ENCODE results near the gene NLRP1. TPM values are rescaled to one million over a fixed set of nuclear protein-coding genes. Genes with fewer than 3 reads are reported as not detected.

Gene NLRP1
- total RNA-seq, 1 donor: 41.3 TPM

GRCh38 chr17:5619088-5619740 is 34.9 kb upstream of the NLRP1 start:
- Histone ChIP-seq H3K79me2 (ENCODE audit: insufficient read depth, low read length) (no peaks in the 10 kb centered on the region), H4K20me1 (ENCODE audit: insufficient read depth, low read length) (no peaks in the 10 kb centered on the region), H3K9me3 (ENCODE audit: low read depth, low read length) (no peaks in the 10 kb centered on the region), H3K27ac (ENCODE audit: low read depth, low read length) (no peak overlapping the region), H3K36me3 (ENCODE audit: insufficient read depth, low read length) (no peaks in the 10 kb centered on the region), H3K4me1 (ENCODE audit: insufficient read depth, low read length) (no peaks in the 10 kb centered on the region), H2AFZ (ENCODE audit: low read length) (no peak overlapping the region), H3K4me2 (ENCODE audit: insufficient read depth, low read length) (no peak overlapping the region), H3K27me3 (ENCODE audit: insufficient read depth, low read length) (peaks cover 41% of the 10 kb centered on the region), H3K4me3 (ENCODE audit: insufficient read depth, low read length) (no peak overlapping the region)
- no peak for TF ChIP-seq CTCF (IDR thresholded peaks at IDR 0.05; ENCODE audit: extremely low read depth, low read depth, low read length)
- DNase-seq (ENCODE audit: insufficient read length, low spot score, missing footprints): no peak

GRCh38 chr17:5618476-5618875 is 34.2 kb upstream of the NLRP1 start:
- peaks cover 41% of the 10 kb centered on the region for H3K27me3 ChIP-seq (ENCODE audit: insufficient read depth, low read length)
- no peaks in the 10 kb centered on the region for H3K4me1 ChIP-seq (ENCODE audit: insufficient read depth, low read length)
- H3K4me3 ChIP-seq (ENCODE audit: insufficient read depth, low read length): no peak overlapping the region
- H3K27ac ChIP-seq (ENCODE audit: low read depth, low read length): no peak overlapping the region
- no peaks in the 10 kb centered on the region for H4K20me1 ChIP-seq (ENCODE audit: insufficient read depth, low read length)
- no peaks in the 10 kb centered on the region for H3K9me3 ChIP-seq (ENCODE audit: low read depth, low read length)
- H2AFZ ChIP-seq (ENCODE audit: low read length): no peak overlapping the region
- no peaks in the 10 kb centered on the region for H3K36me3 ChIP-seq (ENCODE audit: insufficient read depth, low read length)
- H3K79me2 ChIP-seq (ENCODE audit: insufficient read depth, low read length): no peaks in the 10 kb centered on the region
- TF ChIP-seq CTCF (IDR thresholded peaks at IDR 0.05; ENCODE audit: extremely low read depth, low read depth, low read length): no peak
- DNase-seq (ENCODE audit: insufficient read length, low spot score, missing footprints): no peak
- no peak overlapping the region for H3K4me2 ChIP-seq (ENCODE audit: insufficient read depth, low read length)

DNA sequence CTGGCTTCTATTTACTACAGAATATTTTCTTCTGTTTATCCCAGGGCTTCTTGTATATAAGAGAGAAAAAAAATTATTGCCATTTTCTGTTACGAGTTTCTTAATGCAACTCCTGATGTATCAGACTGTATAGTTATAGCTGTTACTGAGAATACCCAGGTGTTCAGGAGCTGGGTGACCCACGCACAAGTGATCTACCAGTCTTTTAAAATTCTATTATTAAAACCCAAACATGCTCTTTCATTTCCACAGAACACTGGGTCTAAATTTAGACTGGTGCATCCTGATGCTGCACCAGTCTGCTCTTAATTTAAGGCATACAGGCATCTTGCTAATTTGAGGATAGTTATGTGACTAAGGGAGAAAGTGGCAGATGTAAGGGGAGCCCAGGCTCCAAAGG is 31.2 kb upstream of the NLRP1 start:
- H2AFZ ChIP-seq (ENCODE audit: low read length): no peak overlapping the region
- H3K79me2 ChIP-seq (ENCODE audit: insufficient read depth, low read length): no peaks in the 10 kb centered on the region
- H3K4me1 ChIP-seq (ENCODE audit: insufficient read depth, low read length): no peaks in the 10 kb centered on the region
- no peaks in the 10 kb centered on the region for H4K20me1 ChIP-seq (ENCODE audit: insufficient read depth, low read length)
- DNase-seq (ENCODE audit: insufficient read length, low spot score, missing footprints): no peak
- TF ChIP-seq CTCF (IDR thresholded peaks at IDR 0.05; ENCODE audit: extremely low read depth, low read depth, low read length): no peak
- no peaks in the 10 kb centered on the region for H3K36me3 ChIP-seq (ENCODE audit: insufficient read depth, low read length)
- H3K4me2 ChIP-seq (ENCODE audit: insufficient read depth, low read length): no peak overlapping the region
- H3K27me3 ChIP-seq (ENCODE audit: insufficient read depth, low read length): peaks cover 25% of the 10 kb centered on the region
- H3K4me3 ChIP-seq (ENCODE audit: insufficient read depth, low read length): no peak overlapping the region
- no peak overlapping the region for H3K27ac ChIP-seq (ENCODE audit: low read depth, low read length)
- no peaks in the 10 kb centered on the region for H3K9me3 ChIP-seq (ENCODE audit: low read depth, low read length)

DNA sequence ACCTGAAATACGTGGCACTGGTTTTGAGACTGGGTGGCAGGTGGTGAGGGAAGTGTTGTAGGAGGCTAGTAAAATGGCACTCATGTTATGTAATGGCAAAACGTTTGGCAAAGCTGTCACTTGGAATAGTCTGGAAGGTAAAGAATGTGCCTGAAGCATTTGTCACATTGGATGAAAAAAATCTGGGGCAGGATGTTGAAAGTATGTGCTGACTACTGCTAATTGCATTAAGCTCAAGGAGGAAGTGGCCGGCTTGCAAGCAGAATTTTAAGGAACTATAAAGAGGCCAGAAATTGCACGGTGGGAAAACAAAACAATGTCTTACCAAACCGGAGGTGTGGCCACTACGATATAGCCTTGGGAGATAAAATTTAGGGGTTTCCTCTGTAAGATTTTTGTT is 26.6 kb upstream of the NLRP1 start:
- Histone ChIP-seq H3K4me3 (ENCODE audit: insufficient read depth, low read length) (no peak overlapping the region), H3K27ac (ENCODE audit: low read depth, low read length) (no peak overlapping the region), H3K4me2 (ENCODE audit: insufficient read depth, low read length) (no peak overlapping the region), H3K79me2 (ENCODE audit: insufficient read depth, low read length) (no peaks in the 10 kb centered on the region), H4K20me1 (ENCODE audit: insufficient read depth, low read length) (no peaks in the 10 kb centered on the region), H3K27me3 (ENCODE audit: insufficient read depth, low read length) (peaks cover 13% of the 10 kb centered on the region), H3K9me3 (ENCODE audit: low read depth, low read length) (no peaks in the 10 kb centered on the region), H3K4me1 (ENCODE audit: insufficient read depth, low read length) (no peaks in the 10 kb centered on the region), H2AFZ (ENCODE audit: low read length) (no peak overlapping the region), H3K36me3 (ENCODE audit: insufficient read depth, low read length) (no peaks in the 10 kb centered on the region)
- no peak for TF ChIP-seq CTCF (IDR thresholded peaks at IDR 0.05; ENCODE audit: extremely low read depth, low read depth, low read length)
- no peak for DNase-seq (ENCODE audit: insufficient read length, low spot score, missing footprints)

Data from osteoblast (primary cell).